Stimulated activated naive CD4-positive, alpha-beta T cell (primary cell): Measurements from ENCODE around the gene CD34.
"Not testable (repeated sequence)": the region's sequence is repeated elsewhere in the genome, so short reads cannot be mapped to it uniquely, and the experiment has no call there.

Experiments
- DNase-seq, 6 experiments: peaks; one replicate each; lab custom pipeline; 2025; lab: John Stamatoyannopoulos, UW

CD34 gene

GRCh38 chr1:207910591-207911354 lies at the start of gene CD34:
CD34 (minus strand) TSS chr1:207911125; CDS start chr1:207911080, 45 bp downstream.
- no peak for DNase-seq

- no peak for DNase-seq
Measured at GRCh38 chr1:207960346-207960745, 49.4 kb upstream of the CD34 start.

- no peak for DNase-seq
Measured at GRCh38 chr1:207959910-207960309, 49.0 kb upstream of the CD34 start.

- DNase-seq: peak in 2 of 6 experiments; percentile 10 to 21
Measured at GRCh38 chr1:207959141-207959825, 48.4 kb upstream of the CD34 start.

- DNase-seq: peak in 1 of 6 experiments; percentile 21
Measured at GRCh38 chr1:207958376-207959139, 47.6 kb upstream of the CD34 start.

GRCh38 chr1:207956986-207957385 lies 46.1 kb upstream of the CD34 start:
- DNase-seq: no peak

- DNase-seq: no peak
Measured at GRCh38 chr1:207954104-207954503, 43.2 kb upstream of the CD34 start.

GRCh38 chr1:207952617-207953542 lies 42.0 kb upstream of the CD34 start:
- DNase-seq: no peak

GRCh38 chr1:207951652-207952051 lies 40.7 kb upstream of the CD34 start:
- no peak for DNase-seq

GRCh38 chr1:207950750-207951149 lies 39.8 kb upstream of the CD34 start:
- no peak for DNase-seq

GRCh38 chr1:207949571-207950195 lies 38.8 kb upstream of the CD34 start:
- DNase-seq: no peak

- no peak for DNase-seq
Measured at GRCh38 chr1:207948536-207949250, 37.8 kb upstream of the CD34 start.

GRCh38 chr1:207946756-207947155 lies 35.8 kb upstream of the CD34 start:
- no peak for DNase-seq

- no peak for DNase-seq
Measured at GRCh38 chr1:207944571-207944970, 33.6 kb upstream of the CD34 start.

- DNase-seq: not testable (repeated sequence)
Measured at GRCh38 chr1:207942337-207942741, 31.4 kb upstream of the CD34 start.

- DNase-seq: no peak
Measured at GRCh38 chr1:207941665-207942064, 30.7 kb upstream of the CD34 start.

- no peak for DNase-seq
Measured at GRCh38 chr1:207938016-207938415, 27.1 kb upstream of the CD34 start.

- no peak for DNase-seq
Measured at GRCh38 chr1:207937204-207937603, 26.3 kb upstream of the CD34 start.

- DNase-seq: no peak
Measured at GRCh38 chr1:207935166-207935583, 24.2 kb upstream of the CD34 start.

- no peak for DNase-seq
Measured at GRCh38 chr1:207933205-207933800, 22.4 kb upstream of the CD34 start.
